Neuronal stem cell (in vitro differentiated cells): ENCODE measurements around the gene NETO2.
A peak's percentile ranks its signal among the peaks of the same experiment; 100 is the strongest.

Source experiments
- DNase-seq: peaks from one replicate; pipeline ENCODE4 v3.0.0-alpha.2; 2013; ENCODE audit warnings: low spot score
- H2AFZ ChIP-seq: one replicate; pipeline ENCODE4 v1.6.1; 2013; ENCODE audit warnings: mild to moderate bottlenecking, low read length, inconsistent platforms
- H2AK5ac ChIP-seq: 2 replicates; pipeline ENCODE4 v1.6.1; 2013; ENCODE audit warnings: low read depth, mild to moderate bottlenecking, inconsistent platforms, low read length, moderate library complexity, mixed read lengths
- H2BK120ac ChIP-seq: 2 replicates; pipeline ENCODE4 v1.6.1; 2013; ENCODE audit warnings: low read depth, mild to moderate bottlenecking, inconsistent platforms, low read length, moderate library complexity, mixed read lengths
- H2BK12ac ChIP-seq: one replicate; pipeline ENCODE4 v1.6.1; 2013; ENCODE audit warnings: low read length, inconsistent platforms
- H2BK15ac ChIP-seq: 2 replicates; pipeline ENCODE4 v1.6.1; 2013; ENCODE audit warnings: mild to moderate bottlenecking, low read length, inconsistent platforms, mixed read lengths
- H2BK5ac ChIP-seq: one replicate; pipeline ENCODE4 v1.6.1; 2013; ENCODE audit warnings: inconsistent platforms, mild to moderate bottlenecking, low read length, moderate library complexity
- H3K14ac ChIP-seq: one replicate; pipeline ENCODE4 v1.6.1; 2013; ENCODE audit warnings: low read length, inconsistent platforms
- H3K18ac ChIP-seq: 2 replicates; pipeline ENCODE4 v1.6.1; 2013; ENCODE audit warnings: low read length, inconsistent platforms
- H3K23ac ChIP-seq: 2 replicates; pipeline ENCODE4 v1.6.1; 2013; ENCODE audit warnings: low read depth, mild to moderate bottlenecking, mixed read lengths, low read length, inconsistent platforms; ENCODE audit not compliant: poor library complexity
- H3K27ac ChIP-seq: replicated peaks from 3 replicates; pipeline ENCODE4 v1.5.1; 2013; ENCODE audit warnings: low read length, inconsistent platforms
- H3K27me3 ChIP-seq, 3 experiments: 2 replicates each; pipeline ENCODE4 v1.6.1; 2013; ENCODE audit warnings: low read length in 3 of 3, mild to moderate bottlenecking in 2 of 3, inconsistent platforms in 1 of 3, low read depth in 1 of 3, mixed read lengths in 1 of 3, moderate library complexity in 1 of 3; ENCODE audit not compliant: control insufficient read depth in 3 of 3, insufficient read depth in 3 of 3
- H3K36me3 ChIP-seq, 2 donors: replicated peaks in 1 of 2; 2 replicates each; pipeline ENCODE4 v1.6.1; 2013; ENCODE audit warnings: low read length in 2 of 2; ENCODE audit not compliant: control insufficient read depth in 2 of 2, insufficient read depth in 2 of 2
- H3K4ac ChIP-seq: 2 replicates; pipeline ENCODE4 v1.6.1; 2013; ENCODE audit warnings: inconsistent platforms, mild to moderate bottlenecking, low read length, moderate library complexity
- H3K4me1 ChIP-seq, 2 donors: 1 replicate in 1 of 2; 2 replicates in 1 of 2; pipeline ENCODE4 v1.6.1; 2013; ENCODE audit warnings: low read length in 2 of 2, low read depth in 1 of 2; ENCODE audit not compliant: control insufficient read depth in 2 of 2, insufficient read depth in 1 of 2
- H3K4me2 ChIP-seq: one replicate; pipeline ENCODE4 v1.6.1; 2013; ENCODE audit warnings: mild to moderate bottlenecking, low read length, inconsistent platforms; ENCODE audit not compliant: insufficient read depth, poor library complexity, severe bottlenecking
- H3K4me3 ChIP-seq, 2 donors: 2 replicates each; pipeline ENCODE4 v1.5.1; 2013; ENCODE audit warnings: low read length in 2 of 2, mild to moderate bottlenecking in 2 of 2, inconsistent platforms in 1 of 2, moderate library complexity in 1 of 2
- H3K79me1 ChIP-seq: one replicate; pipeline ENCODE4 v1.6.1; 2013; ENCODE audit warnings: low read depth, mild to moderate bottlenecking, inconsistent platforms, low read length, moderate library complexity
- H3K9ac ChIP-seq: one replicate; pipeline ENCODE4 v1.6.1; 2013; ENCODE audit warnings: mild to moderate bottlenecking, low read depth, low read length, inconsistent platforms; ENCODE audit not compliant: poor library complexity
- H3K9me3 ChIP-seq, 2 donors: replicated peaks in 1 of 2; 2 replicates each; pipeline versions ENCODE3 to v1.6.1; 2013; ENCODE audit warnings: low read length in 2 of 2, mild to moderate bottlenecking in 2 of 2, inconsistent platforms in 1 of 2, low read depth in 1 of 2, mixed read lengths in 1 of 2, moderate library complexity in 1 of 2; ENCODE audit not compliant: control insufficient read depth in 2 of 2, insufficient read depth in 1 of 2
- H4K8ac ChIP-seq: one replicate; pipeline ENCODE4 v1.6.1; 2013; ENCODE audit warnings: low read depth, mild to moderate bottlenecking, inconsistent platforms, low read length, moderate library complexity
- H4K91ac ChIP-seq: one replicate; pipeline ENCODE4 v1.6.1; 2013; ENCODE audit warnings: low read length, low read depth, mild to moderate bottlenecking, inconsistent platforms; ENCODE audit not compliant: poor library complexity
- WGBS, 2 donors: extraction: QIAGEN DNeasy Blood & Tissue Kit; methylation state at CpG; one replicate each; pipeline ENCODE4 v1.1.7; 2013; ENCODE audit warnings: missing lambda C conversion rate in 2 of 2, mixed read lengths in 1 of 2; ENCODE audit not compliant: insufficient read length in 2 of 2, insufficient replicate concordance in 1 of 2; ENCODE audit errors: extremely low coverage in 2 of 2; 5-methylcytosine and 5-hydroxymethylcytosine counted together

The NETO2 gene

GRCh38 chr16:47037746-47038458 lies 105.8 kb downstream of the NETO2 start:
- Histone ChIP-seq H3K36me3 (no peaks in the 10 kb centered on the region), H3K27me3 (peaks cover 0 to 8% (median 0%) of the 10 kb centered on the region in 3 experiments), H4K91ac (no peak overlapping the region), H4K8ac (peak overlapping the region; percentile 54), H2BK120ac (peak overlapping the region; percentile 85), H3K14ac (no peak overlapping the region), H3K4ac (no peak overlapping the region), H2BK12ac (peak overlapping the region; percentile 63), H2BK15ac (peak overlapping the region; percentile 86), H3K18ac (peak overlapping the region; percentile 95), H3K4me1 (peaks cover 4 to 12% of the 10 kb centered on the region in 2 donors), H3K79me1 (no peaks in the 10 kb centered on the region), H3K27ac (no peak overlapping the region), H3K4me3 (peak overlapping the region; percentile 52 to 86), H2BK5ac (no peak overlapping the region), H3K4me2 (peak overlapping the region; percentile 82), H3K9me3 (no peaks in the 10 kb centered on the region), H3K9ac (peak overlapping the region; percentile 74), H3K23ac (peak overlapping the region; percentile 94), H2AK5ac (peak overlapping the region; percentile 27), H2AFZ (peak overlapping the region; percentile 100)
- DNase-seq, result peak; percentile 78
- no CpG with 5 or more reads among the region's 67 CpGs for WGBS, 2 donors

DNA sequence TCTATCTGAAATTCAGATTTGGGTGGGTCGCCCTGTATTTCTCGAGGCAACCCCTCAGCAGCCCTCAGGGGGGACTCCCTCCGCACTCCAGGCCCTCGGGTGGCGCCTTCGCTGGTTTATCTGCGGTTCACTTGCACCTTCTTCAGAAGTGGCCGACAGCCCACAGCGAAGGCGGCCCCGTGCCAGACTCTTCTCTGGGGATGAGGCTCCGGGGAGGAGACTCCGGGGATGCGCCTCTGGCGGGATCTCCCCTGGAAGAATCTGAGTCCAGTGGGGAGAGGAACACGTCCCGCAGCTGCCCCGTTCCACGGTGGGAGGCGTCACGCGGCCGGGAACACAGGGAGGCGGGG lies 106.4 kb downstream of the NETO2 start:
- Histone ChIP-seq H3K27me3 (peaks cover 0 to 8% (median 0%) of the 10 kb centered on the region in 3 experiments), H2BK15ac (peak overlapping the region; percentile 86), H3K27ac (no peak overlapping the region), H3K79me1 (no peaks in the 10 kb centered on the region), H3K18ac (peak overlapping the region; percentile 95), H3K4me1 (peaks cover 4 to 12% of the 10 kb centered on the region in 2 donors), H4K8ac (peak overlapping the region; percentile 54), H3K4ac (no peak overlapping the region), H2BK5ac (no peak overlapping the region), H4K91ac (no peak overlapping the region), H2BK120ac (peak overlapping the region; percentile 85), H2BK12ac (peak overlapping the region; percentile 63), H3K36me3 (no peaks in the 10 kb centered on the region), H3K9ac (peak overlapping the region; percentile 74), H3K4me3 (peak overlapping the region; percentile 52 to 86), H3K9me3 (no peaks in the 10 kb centered on the region), H3K23ac (peak overlapping the region; percentile 94), H3K4me2 (peak overlapping the region; percentile 82), H2AK5ac (peak overlapping the region; percentile 27), H2AFZ (peak overlapping the region; percentile 100), H3K14ac (no peak overlapping the region)
- DNase-seq, result no peak
- no CpG with 5 or more reads among the region's 24 CpGs for WGBS, 2 donors

GRCh38 chr16:47036201-47036600 lies 107.5 kb downstream of the NETO2 start:
- Histone ChIP-seq H3K4me1 (peaks cover 4 to 12% of the 10 kb centered on the region in 2 donors), H3K27me3 (peaks cover 0 to 8% (median 0%) of the 10 kb centered on the region in 3 experiments), H3K4ac (no peak overlapping the region), H2AFZ (no peak overlapping the region), H2BK120ac (no peak overlapping the region), H2BK15ac (no peak overlapping the region), H3K23ac (no peak overlapping the region), H3K14ac (no peak overlapping the region), H3K27ac (no peak overlapping the region), H3K79me1 (no peaks in the 10 kb centered on the region), H4K91ac (no peak overlapping the region), H2BK12ac (no peak overlapping the region), H3K18ac (no peak overlapping the region), H3K4me3 (no peak overlapping the region), H3K9me3 (no peaks in the 10 kb centered on the region), H3K4me2 (no peak overlapping the region), H2BK5ac (no peak overlapping the region), H4K8ac (no peak overlapping the region), H3K9ac (no peak overlapping the region), H2AK5ac (no peak overlapping the region), H3K36me3 (no peaks in the 10 kb centered on the region)
- no peak for DNase-seq
- no CpG with 5 or more reads among the region's 5 CpGs for WGBS, 2 donors

DNA sequence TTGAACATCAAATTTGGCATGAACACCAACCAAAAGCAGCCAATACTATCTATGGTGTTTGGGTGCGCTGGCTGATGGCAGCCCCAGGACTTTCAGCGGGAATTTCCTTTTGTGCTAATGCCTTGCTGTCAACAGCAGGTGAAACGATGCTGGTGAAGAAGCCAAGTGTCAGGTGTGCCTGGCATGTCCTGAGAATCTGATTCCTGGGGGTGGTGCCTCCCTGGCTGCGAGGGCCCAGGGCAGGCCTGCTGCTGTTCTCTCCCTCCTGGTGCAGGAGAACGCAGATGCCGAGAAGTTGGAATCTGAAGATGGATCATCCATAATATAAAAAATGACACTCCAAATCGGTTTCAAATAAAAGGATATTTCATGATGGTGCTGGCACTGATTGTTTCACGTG lies 108.3 kb downstream of the NETO2 start:
- Histone ChIP-seq H3K23ac (no peak overlapping the region), H3K27ac (no peak overlapping the region), H2BK12ac (no peak overlapping the region), H4K8ac (no peak overlapping the region), H4K91ac (no peak overlapping the region), H3K4ac (no peak overlapping the region), H2BK15ac (no peak overlapping the region), H3K4me2 (no peak overlapping the region), H3K9me3 (no peaks in the 10 kb centered on the region), H2BK120ac (no peak overlapping the region), H2BK5ac (no peak overlapping the region), H3K4me3 (no peak overlapping the region), H3K4me1 (peaks cover 4 to 12% of the 10 kb centered on the region in 2 donors), H3K79me1 (no peaks in the 10 kb centered on the region), H3K14ac (no peak overlapping the region), H3K18ac (no peak overlapping the region), H2AK5ac (no peak overlapping the region), H2AFZ (no peak overlapping the region), H3K27me3 (peaks cover 0 to 8% (median 0%) of the 10 kb centered on the region in 3 experiments), H3K9ac (no peak overlapping the region), H3K36me3 (no peaks in the 10 kb centered on the region)
- DNase-seq, result no peak
- no CpG with 5 or more reads among the region's 8 CpGs for WGBS, 2 donors
